Spleen (tissue), 11 donors: Measurements from ENCODE around the gene POLR3E. TPM values are rescaled to one million over a fixed set of nuclear protein-coding genes. Genes with fewer than 3 reads are reported as not detected.

ENCODE experiments used
- DNase-seq: peaks from one replicate; pipeline ENCODE4 v3.0.0-alpha.2; 2020
- H3K27ac ChIP-seq, 8 donors: fragments of 200-600 bp; sonication (generic) in 7 of 8; 1 replicate in 4 of 8; 2 replicates in 4 of 8; pipeline versions ENCODE4 v1.5.0 to v1.8.0; 2016 to 2021; ENCODE audit warnings: inconsistent platforms in 4 of 8, mild to moderate bottlenecking in 4 of 8, moderate library complexity in 1 of 8
- H3K27me3 ChIP-seq, 7 donors: fragments of 200-600 bp; sonication (generic) in 6 of 7; replicated peaks in 1 of 7; 1 replicate in 4 of 7; 2 replicates in 3 of 7; pipeline versions ENCODE4 v1.5.0 to v1.8.0; 2016 to 2021; ENCODE audit warnings: inconsistent platforms in 3 of 7, mild to moderate bottlenecking in 1 of 7
- H3K36me3 ChIP-seq, 6 donors: fragments of 200-600 bp; sonication (generic) in 5 of 6; 1 replicate in 4 of 6; 2 replicates in 2 of 6; pipeline versions ENCODE4 v1.5.0 to v1.8.0; 2016 to 2021; ENCODE audit warnings: inconsistent platforms in 2 of 6
- H3K4me1 ChIP-seq, 6 donors: fragments of 200-600 bp; sonication (generic) in 5 of 6; 1 replicate in 3 of 6; 2 replicates in 3 of 6; pipeline versions ENCODE4 v1.5.0 to v1.8.0; 2016 to 2021; ENCODE audit warnings: inconsistent platforms in 3 of 6
- H3K4me3 ChIP-seq, 8 donors: fragments of 200-600 bp; sonication (generic) in 7 of 8; 1 replicate in 4 of 8; 2 replicates in 4 of 8; pipeline versions ENCODE4 v1.5.0 to v1.8.0; 2016 to 2021; ENCODE audit warnings: inconsistent platforms in 4 of 8, mild to moderate bottlenecking in 4 of 8, moderate library complexity in 2 of 8
- H3K9me3 ChIP-seq, 8 donors: fragments of 200-600 bp; sonication (generic) in 7 of 8; 1 replicate in 4 of 8; 2 replicates in 4 of 8; pipeline versions ENCODE4 v1.5.0 to v1.8.0; 2016 to 2021; ENCODE audit warnings: inconsistent platforms in 4 of 8
- POLR2A ChIP-seq, 3 donors: fragments of 450-650 bp; IDR thresholded peaks; one replicate each; pipeline ENCODE4 v1.5.1; 2017; ENCODE audit warnings: antibody characterized with exemption in 3 of 3, mild to moderate bottlenecking in 1 of 3
- POLR2AphosphoS5 ChIP-seq, 3 donors: sonication (generic); formaldehyde crosslinking; IDR thresholded peaks; one replicate each; pipeline ENCODE4 v1.5.1; 2017; ENCODE audit warnings: antibody characterized with exemption in 3 of 3
- WGBS, 5 donors: extraction: QIAGEN DNeasy Blood & Tissue Kit in 3 of 5; methylation state at CpG; one replicate each; pipeline versions ENCODE4 v1.1.5 to v1.1.7; 2013 to 2018; 5-methylcytosine and 5-hydroxymethylcytosine counted together
- intact Hi-C: fragments of 100-400 bp; cut with DNase I; formaldehyde crosslinking; loops from one replicate; pipeline ENCODE4 v1.15.0; 2023; ENCODE audit warnings: low total_unique reads
- polyA plus RNA-seq, 3 donors: library from polyadenylated mRNA; stranded (reverse); fragments of 200-250 nt; gene quantifications; one replicate each; pipeline ENCODE4 v1.2.1, GENCODE V29; 2013
- total RNA-seq, 7 donors: library from RNA; depleted of rRNA in 3 of 7; stranded (reverse); fragments of >200 nt in 3 of 7; fragmentation: NEBNext Ultra II Directional in 4 of 7; extraction: Animal tissue kit (Norgen Biotek cat#: 25700) in 4 of 7; gene quantifications; one replicate each; pipeline versions ENCODE4 v1.1.0 to v1.2.1, GENCODE V29; 2016 to 2021
- TF ChIP-seq, protein P1 (sequence below), 11 experiments: fragments of 200-600 bp in 7 of 11; fragments of 450-650 bp in 4 of 11; sonication (generic) in 4 of 11; IDR thresholded peaks in 8 of 11; conservative IDR thresholded peaks in 3 of 11; 1 replicate in 7 of 11; 2 replicates in 4 of 11; pipeline versions ENCODE4 v1.4.0 to v1.8.0; 2016 to 2021; ENCODE audit warnings: antibody characterized with exemption in 11 of 11, inconsistent platforms in 4 of 11, mild to moderate bottlenecking in 1 of 11
- donor health status: healthy with polysubstance abuse.
- donor health status: DM: no; HTN: no; CAD: no; lungs with moderate emphysema.
- donor health status: DM: no; HTN: no; CAD: no.
- donor health status: Bipolar disorder and iron deficiency.
- donor health status: healthy.
- donor health status: DM: no; HTN: no; CAD: no.
- donor health status: DM: yes; HTN: yes; CAD: no.

POLR3E gene
- total and polyA plus RNA-seq, 10 donors, result 17.3 to 58.0 (median 44.7) TPM

DNA sequence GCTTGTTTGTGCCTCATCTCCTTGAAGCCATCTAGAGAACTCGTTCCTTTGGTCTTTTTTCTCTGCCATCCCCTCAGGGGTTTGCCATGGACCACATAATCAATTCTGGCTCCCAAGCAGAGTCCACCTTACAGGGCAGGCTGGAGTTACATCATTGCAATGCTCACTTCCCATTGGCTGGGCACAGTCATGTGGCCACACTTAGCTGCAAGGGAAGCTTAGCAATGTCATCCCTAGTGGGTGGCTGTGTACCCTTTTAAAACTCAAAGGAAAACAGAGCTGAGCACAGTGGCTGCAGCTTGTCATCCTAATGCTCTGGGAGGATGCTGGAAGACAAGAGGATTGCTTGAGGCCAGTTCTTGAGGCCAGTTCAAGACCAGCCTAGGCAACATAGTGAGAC, 41.9 kb upstream of the POLR3E start:
- Histone ChIP-seq H3K36me3 (peaks cover 0 to 100% (median 88%) of the 10 kb centered on the region in 6 donors), H3K27ac (no peak overlapping the region), H3K27me3 (no peaks in the 10 kb centered on the region), H3K9me3 (peaks cover 0 to 10% (median 7%) of the 10 kb centered on the region in 8 donors), H3K4me1 (no peaks in the 10 kb centered on the region), H3K4me3 (no peak overlapping the region)
- TF ChIP-seq, protein P1, sequence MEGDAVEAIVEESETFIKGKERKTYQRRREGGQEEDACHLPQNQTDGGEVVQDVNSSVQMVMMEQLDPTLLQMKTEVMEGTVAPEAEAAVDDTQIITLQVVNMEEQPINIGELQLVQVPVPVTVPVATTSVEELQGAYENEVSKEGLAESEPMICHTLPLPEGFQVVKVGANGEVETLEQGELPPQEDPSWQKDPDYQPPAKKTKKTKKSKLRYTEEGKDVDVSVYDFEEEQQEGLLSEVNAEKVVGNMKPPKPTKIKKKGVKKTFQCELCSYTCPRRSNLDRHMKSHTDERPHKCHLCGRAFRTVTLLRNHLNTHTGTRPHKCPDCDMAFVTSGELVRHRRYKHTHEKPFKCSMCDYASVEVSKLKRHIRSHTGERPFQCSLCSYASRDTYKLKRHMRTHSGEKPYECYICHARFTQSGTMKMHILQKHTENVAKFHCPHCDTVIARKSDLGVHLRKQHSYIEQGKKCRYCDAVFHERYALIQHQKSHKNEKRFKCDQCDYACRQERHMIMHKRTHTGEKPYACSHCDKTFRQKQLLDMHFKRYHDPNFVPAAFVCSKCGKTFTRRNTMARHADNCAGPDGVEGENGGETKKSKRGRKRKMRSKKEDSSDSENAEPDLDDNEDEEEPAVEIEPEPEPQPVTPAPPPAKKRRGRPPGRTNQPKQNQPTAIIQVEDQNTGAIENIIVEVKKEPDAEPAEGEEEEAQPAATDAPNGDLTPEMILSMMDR (IDR thresholded peaks at IDR 0.05 in 8 of 11, conservative IDR thresholded peaks at IDR 0.05 in 3 of 11), result no peak
- no peak for TF ChIP-seq POLR2AphosphoS5 (IDR thresholded peaks at IDR 0.05)
- TF ChIP-seq POLR2A (IDR thresholded peaks at IDR 0.05), result no peak
- WGBS, 5 donors, result 94 to 100% (median 95%) methylated on average over 1 of the region's 1 CpG
- no peak for DNase-seq
- intact Hi-C loops, result no loop called here

- H3K27ac ChIP-seq, result no peak overlapping the region
- H3K27me3 ChIP-seq, result no peaks in the 10 kb centered on the region
These were observed 39.8 kb upstream of the POLR3E start for GRCh38 chr16:22257440-22257839.

GRCh38 chr16:22260490-22260889, 36.7 kb upstream of the POLR3E start:
- H3K27ac ChIP-seq, result no peak overlapping the region
- peaks cover 0 to 100% (median 70%) of the 10 kb centered on the region in 6 donors for H3K36me3 ChIP-seq
- WGBS, 5 donors, result 89 to 97% (median 95%) methylated on average over 3 of the region's 3 CpGs
- intact Hi-C loops, result no loop called here
- H3K4me1 ChIP-seq, result no peaks in the 10 kb centered on the region
- no peak overlapping the region for H3K4me3 ChIP-seq
- H3K9me3 ChIP-seq, result peaks cover 0 to 2% (median 1%) of the 10 kb centered on the region in 8 donors
- TF ChIP-seq, protein P1 (IDR thresholded peaks at IDR 0.05 in 8 of 11, conservative IDR thresholded peaks at IDR 0.05 in 3 of 11), result no peak
- no peak for TF ChIP-seq POLR2A (IDR thresholded peaks at IDR 0.05)
- no peak for TF ChIP-seq POLR2AphosphoS5 (IDR thresholded peaks at IDR 0.05)
- DNase-seq, result no peak
- H3K27me3 ChIP-seq, result no peaks in the 10 kb centered on the region

More at GRCh38 chr16:22257440-22257839, 39.8 kb upstream of the POLR3E start:
- no peak for DNase-seq
- TF ChIP-seq POLR2AphosphoS5 (IDR thresholded peaks at IDR 0.05) (no peak), POLR2A (IDR thresholded peaks at IDR 0.05) (no peak)
- TF ChIP-seq, protein P1 (IDR thresholded peaks at IDR 0.05 in 8 of 11, conservative IDR thresholded peaks at IDR 0.05 in 3 of 11), result no peak
- intact Hi-C loops, result no loop called here
- no peaks in the 10 kb centered on the region for H3K4me1 ChIP-seq
- H3K4me3 ChIP-seq, result no peak overlapping the region
- peaks cover 0 to 100% (median 80%) of the 10 kb centered on the region in 6 donors for H3K36me3 ChIP-seq
- H3K9me3 ChIP-seq, result peaks cover 0 to 10% (median 7%) of the 10 kb centered on the region in 8 donors
- 97 to 100% (median 97%) methylated on average over 11 to 13 of the region's 13 CpGs for WGBS, 5 donors

DNA sequence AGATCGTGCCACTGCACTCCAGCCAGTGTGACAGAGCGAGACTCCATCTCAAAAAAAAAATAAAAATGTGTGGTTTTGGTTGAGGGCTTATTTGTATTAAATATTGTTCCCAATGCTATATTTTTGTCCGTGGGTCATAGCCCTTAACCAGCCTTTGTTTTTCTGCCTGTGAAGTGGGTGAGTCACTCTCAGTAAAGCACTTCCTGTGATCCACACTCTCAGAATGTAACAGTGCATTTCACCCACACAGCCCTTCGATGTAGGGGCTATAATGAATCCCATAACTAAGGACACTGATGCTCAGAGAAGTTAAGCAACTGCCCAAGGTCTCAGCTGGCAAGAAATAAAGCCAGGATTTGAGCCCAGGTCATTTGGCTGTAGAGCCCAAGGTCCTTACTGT, 34.7 kb upstream of the POLR3E start:
- H3K27ac ChIP-seq, result no peak overlapping the region
- peaks cover 0 to 100% (median 67%) of the 10 kb centered on the region in 6 donors for H3K36me3 ChIP-seq

More for the DNA sequence above, 34.7 kb upstream of the POLR3E start:
- H3K4me1 ChIP-seq, result no peaks in the 10 kb centered on the region
- H3K27me3 ChIP-seq, result no peaks in the 10 kb centered on the region
- WGBS, 5 donors, result 71 to 85% (median 73%) methylated on average over 4 of the region's 4 CpGs
- H3K4me3 ChIP-seq, result no peak overlapping the region
- intact Hi-C loops, result no loop called here
- DNase-seq, result no peak
- no peaks in the 10 kb centered on the region for H3K9me3 ChIP-seq
- TF ChIP-seq, protein P1 (IDR thresholded peaks at IDR 0.05 in 8 of 11, conservative IDR thresholded peaks at IDR 0.05 in 3 of 11), result no peak
- TF ChIP-seq POLR2AphosphoS5 (IDR thresholded peaks at IDR 0.05) (no peak), POLR2A (IDR thresholded peaks at IDR 0.05) (no peak)
